DOHH2 (cell line): ENCODE data around the gene TMTC3.

Experiments used
- CTCF ChIP-seq: fragments of 200-600 bp; sonication (generic); IDR thresholded peaks from one replicate; pipeline ENCODE4 v1.5.1; 2014; ENCODE audit warnings: antibody characterized with exemption, mild to moderate bottlenecking, low read depth, low read length; ENCODE audit not compliant: poor library complexity, severe bottlenecking
- EZH2phosphoT487 ChIP-seq: fragments of 200-600 bp; sonication (generic); IDR thresholded peaks from 2 replicates; pipeline ENCODE4 v1.6.1; 2017; ENCODE audit warnings: borderline replicate concordance, mild to moderate bottlenecking, antibody characterized with exemption, low read length, moderate library complexity, mixed read lengths

- TF ChIP-seq CTCF (no peak), EZH2phosphoT487 (no peak)
These were observed 60.4 kb downstream of the TMTC3 start for GRCh38 chr12:88202500-88202899.
